Spleen (tissue), 11 donors: Measurements from ENCODE around the gene OR8B4. TPM values are rescaled to one million over a fixed set of nuclear protein-coding genes. Genes with fewer than 3 reads are reported as not detected.

Source experiments
- DNase-seq: peaks from one replicate; pipeline ENCODE4 v3.0.0-alpha.2; 2020
- H3K27ac ChIP-seq, 8 donors: fragments of 200-600 bp; sonication (generic) in 7 of 8; 1 replicate in 4 of 8; 2 replicates in 4 of 8; pipeline versions ENCODE4 v1.5.0 to v1.8.0; 2016 to 2021; ENCODE audit warnings: inconsistent platforms in 4 of 8, mild to moderate bottlenecking in 4 of 8, moderate library complexity in 1 of 8
- H3K27me3 ChIP-seq, 7 donors: fragments of 200-600 bp; sonication (generic) in 6 of 7; replicated peaks in 1 of 7; 1 replicate in 4 of 7; 2 replicates in 3 of 7; pipeline versions ENCODE4 v1.5.0 to v1.8.0; 2016 to 2021; ENCODE audit warnings: inconsistent platforms in 3 of 7, mild to moderate bottlenecking in 1 of 7
- H3K36me3 ChIP-seq, 6 donors: fragments of 200-600 bp; sonication (generic) in 5 of 6; 1 replicate in 4 of 6; 2 replicates in 2 of 6; pipeline versions ENCODE4 v1.5.0 to v1.8.0; 2016 to 2021; ENCODE audit warnings: inconsistent platforms in 2 of 6
- H3K4me1 ChIP-seq, 6 donors: fragments of 200-600 bp; sonication (generic) in 5 of 6; 1 replicate in 3 of 6; 2 replicates in 3 of 6; pipeline versions ENCODE4 v1.5.0 to v1.8.0; 2016 to 2021; ENCODE audit warnings: inconsistent platforms in 3 of 6
- H3K4me3 ChIP-seq, 8 donors: fragments of 200-600 bp; sonication (generic) in 7 of 8; 1 replicate in 4 of 8; 2 replicates in 4 of 8; pipeline versions ENCODE4 v1.5.0 to v1.8.0; 2016 to 2021; ENCODE audit warnings: inconsistent platforms in 4 of 8, mild to moderate bottlenecking in 4 of 8, moderate library complexity in 2 of 8
- H3K9me3 ChIP-seq, 8 donors: fragments of 200-600 bp; sonication (generic) in 7 of 8; 1 replicate in 4 of 8; 2 replicates in 4 of 8; pipeline versions ENCODE4 v1.5.0 to v1.8.0; 2016 to 2021; ENCODE audit warnings: inconsistent platforms in 4 of 8
- POLR2A ChIP-seq, 3 donors: fragments of 450-650 bp; IDR thresholded peaks; one replicate each; pipeline ENCODE4 v1.5.1; 2017; ENCODE audit warnings: antibody characterized with exemption in 3 of 3, mild to moderate bottlenecking in 1 of 3
- POLR2AphosphoS5 ChIP-seq, 3 donors: sonication (generic); formaldehyde crosslinking; IDR thresholded peaks; one replicate each; pipeline ENCODE4 v1.5.1; 2017; ENCODE audit warnings: antibody characterized with exemption in 3 of 3
- WGBS, 5 donors: extraction: QIAGEN DNeasy Blood & Tissue Kit in 3 of 5; methylation state at CpG; one replicate each; pipeline versions ENCODE4 v1.1.5 to v1.1.7; 2013 to 2018; 5-methylcytosine and 5-hydroxymethylcytosine counted together
- intact Hi-C: fragments of 100-400 bp; cut with DNase I; formaldehyde crosslinking; loops from one replicate; pipeline ENCODE4 v1.15.0; 2023; ENCODE audit warnings: low total_unique reads
- polyA plus RNA-seq, 3 donors: library from polyadenylated mRNA; stranded (reverse); fragments of 200-250 nt; gene quantifications; one replicate each; pipeline ENCODE4 v1.2.1, GENCODE V29; 2013
- total RNA-seq, 7 donors: library from RNA; depleted of rRNA in 3 of 7; stranded (reverse); fragments of >200 nt in 3 of 7; fragmentation: NEBNext Ultra II Directional in 4 of 7; extraction: Animal tissue kit (Norgen Biotek cat#: 25700) in 4 of 7; gene quantifications; one replicate each; pipeline versions ENCODE4 v1.1.0 to v1.2.1, GENCODE V29; 2016 to 2021
- TF ChIP-seq, protein P1 (sequence below), 11 experiments: fragments of 200-600 bp in 7 of 11; fragments of 450-650 bp in 4 of 11; sonication (generic) in 4 of 11; IDR thresholded peaks in 8 of 11; conservative IDR thresholded peaks in 3 of 11; 1 replicate in 7 of 11; 2 replicates in 4 of 11; pipeline versions ENCODE4 v1.4.0 to v1.8.0; 2016 to 2021; ENCODE audit warnings: antibody characterized with exemption in 11 of 11, inconsistent platforms in 4 of 11, mild to moderate bottlenecking in 1 of 11
- donor health status: healthy with polysubstance abuse.
- donor health status: DM: no; HTN: no; CAD: no; lungs with moderate emphysema.
- donor health status: DM: no; HTN: no; CAD: no.
- donor health status: Bipolar disorder and iron deficiency.
- donor health status: healthy.
- donor health status: DM: no; HTN: no; CAD: no.
- donor health status: DM: yes; HTN: yes; CAD: no.

The OR8B4 gene
- total and polyA plus RNA-seq, 10 donors, result not detected

DNA sequence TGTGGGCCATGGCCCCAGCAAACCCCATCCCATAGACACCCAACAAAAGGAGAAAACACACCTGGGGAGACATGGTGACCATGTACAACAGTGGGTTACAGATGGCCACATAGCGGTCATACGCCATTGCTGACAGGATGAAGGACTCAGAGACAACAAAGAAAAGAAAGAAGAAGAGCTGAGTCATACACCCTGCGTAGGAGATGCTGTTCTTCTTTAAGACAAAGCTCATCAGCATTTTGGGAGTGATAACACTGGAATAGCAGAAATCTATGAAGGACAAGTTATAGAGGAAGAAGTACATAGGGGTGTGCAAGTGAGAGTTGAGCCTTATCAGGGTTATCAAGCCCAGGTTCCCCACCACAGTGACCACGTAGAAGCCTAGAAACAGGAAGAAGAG lies 15.9 kb upstream of the OR8B4 start:
- H3K27ac ChIP-seq, result no peak overlapping the region
- TF ChIP-seq, protein P1, sequence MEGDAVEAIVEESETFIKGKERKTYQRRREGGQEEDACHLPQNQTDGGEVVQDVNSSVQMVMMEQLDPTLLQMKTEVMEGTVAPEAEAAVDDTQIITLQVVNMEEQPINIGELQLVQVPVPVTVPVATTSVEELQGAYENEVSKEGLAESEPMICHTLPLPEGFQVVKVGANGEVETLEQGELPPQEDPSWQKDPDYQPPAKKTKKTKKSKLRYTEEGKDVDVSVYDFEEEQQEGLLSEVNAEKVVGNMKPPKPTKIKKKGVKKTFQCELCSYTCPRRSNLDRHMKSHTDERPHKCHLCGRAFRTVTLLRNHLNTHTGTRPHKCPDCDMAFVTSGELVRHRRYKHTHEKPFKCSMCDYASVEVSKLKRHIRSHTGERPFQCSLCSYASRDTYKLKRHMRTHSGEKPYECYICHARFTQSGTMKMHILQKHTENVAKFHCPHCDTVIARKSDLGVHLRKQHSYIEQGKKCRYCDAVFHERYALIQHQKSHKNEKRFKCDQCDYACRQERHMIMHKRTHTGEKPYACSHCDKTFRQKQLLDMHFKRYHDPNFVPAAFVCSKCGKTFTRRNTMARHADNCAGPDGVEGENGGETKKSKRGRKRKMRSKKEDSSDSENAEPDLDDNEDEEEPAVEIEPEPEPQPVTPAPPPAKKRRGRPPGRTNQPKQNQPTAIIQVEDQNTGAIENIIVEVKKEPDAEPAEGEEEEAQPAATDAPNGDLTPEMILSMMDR (IDR thresholded peaks at IDR 0.05 in 8 of 11, conservative IDR thresholded peaks at IDR 0.05 in 3 of 11), result no peak
- TF ChIP-seq POLR2AphosphoS5 (IDR thresholded peaks at IDR 0.05) (no peak), POLR2A (IDR thresholded peaks at IDR 0.05) (no peak)
- H3K36me3 ChIP-seq, result no peaks in the 10 kb centered on the region
- H3K4me3 ChIP-seq, result no peak overlapping the region
- WGBS, 5 donors, result 69 to 75% (median 72%) methylated on average over 4 of the region's 4 CpGs
- DNase-seq, result no peak
- H3K4me1 ChIP-seq, result no peaks in the 10 kb centered on the region
- intact Hi-C loops, result no loop called here
- H3K27me3 ChIP-seq, result peaks cover 0 to 14% (median 0%) of the 10 kb centered on the region in 7 donors
- H3K9me3 ChIP-seq, result peaks cover 0 to 10% (median 0%) of the 10 kb centered on the region in 8 donors

DNA sequence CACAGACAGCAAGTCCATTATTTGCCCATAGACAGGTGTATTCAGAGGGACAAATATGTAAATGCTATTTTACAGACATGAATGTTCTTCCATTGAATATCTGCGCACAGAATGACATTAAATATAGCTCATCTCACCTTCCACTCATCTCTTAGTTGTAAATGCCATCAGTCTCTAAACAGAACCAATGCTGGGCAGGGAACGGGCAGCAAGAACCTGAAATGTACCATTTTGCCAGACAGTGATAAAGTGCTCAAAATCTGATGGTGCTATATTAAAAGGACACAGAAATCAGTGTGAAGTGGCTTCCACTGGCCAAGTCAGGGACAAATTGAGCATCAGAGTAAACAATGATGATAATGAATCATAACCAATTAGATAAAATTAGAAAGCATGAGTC lies 10.0 kb upstream of the OR8B4 start:
- H3K9me3 ChIP-seq, result peaks cover 0 to 19% (median 5%) of the 10 kb centered on the region in 8 donors
- H3K4me1 ChIP-seq, result no peaks in the 10 kb centered on the region
- no peak for DNase-seq
- TF ChIP-seq POLR2A (IDR thresholded peaks at IDR 0.05) (no peak), POLR2AphosphoS5 (IDR thresholded peaks at IDR 0.05) (no peak)
- TF ChIP-seq, protein P1 (IDR thresholded peaks at IDR 0.05 in 8 of 11, conservative IDR thresholded peaks at IDR 0.05 in 3 of 11), result no peak
- intact Hi-C loops, result no loop called here
- no peak overlapping the region for H3K27ac ChIP-seq
- peaks cover 0 to 8% (median 0%) of the 10 kb centered on the region in 7 donors for H3K27me3 ChIP-seq
- no peak overlapping the region for H3K4me3 ChIP-seq
- no peaks in the 10 kb centered on the region for H3K36me3 ChIP-seq
- WGBS, 5 donors, result 71 to 91% (median 82%) methylated on average over 2 of the region's 2 CpGs

DNA sequence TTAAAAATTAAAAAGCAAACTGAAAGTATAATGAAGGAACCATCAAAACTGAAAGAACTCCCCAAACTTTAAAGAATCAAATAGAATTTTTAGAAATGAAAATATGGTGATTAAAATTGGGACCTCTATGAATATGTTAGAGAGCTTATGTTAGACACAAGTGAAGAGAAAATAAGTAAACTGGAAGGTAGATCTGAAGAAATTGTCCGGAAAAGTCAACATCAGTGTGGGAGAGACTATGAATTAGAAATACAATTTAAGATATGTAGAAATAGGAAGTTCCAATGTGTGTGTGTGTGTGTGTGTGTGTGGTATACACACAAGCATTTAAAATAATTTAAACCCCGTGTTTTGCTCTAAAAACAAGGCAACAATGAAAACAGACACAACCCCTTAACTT lies 4.9 kb upstream of the OR8B4 start:
- WGBS, 5 donors, result 61 to 86% (median 75%) methylated on average over 2 of the region's 2 CpGs
- Histone ChIP-seq H3K27ac (no peak overlapping the region), H3K27me3 (no peaks in the 10 kb centered on the region), H3K36me3 (no peaks in the 10 kb centered on the region), H3K4me1 (no peaks in the 10 kb centered on the region), H3K4me3 (no peak overlapping the region), H3K9me3 (peaks cover 0 to 22% (median 13%) of the 10 kb centered on the region in 8 donors)
- intact Hi-C loops, result no loop called here
- DNase-seq, result no peak
- TF ChIP-seq, protein P1 (IDR thresholded peaks at IDR 0.05 in 8 of 11, conservative IDR thresholded peaks at IDR 0.05 in 3 of 11), result no peak
- TF ChIP-seq POLR2A (IDR thresholded peaks at IDR 0.05) (no peak), POLR2AphosphoS5 (IDR thresholded peaks at IDR 0.05) (no peak)

DNA sequence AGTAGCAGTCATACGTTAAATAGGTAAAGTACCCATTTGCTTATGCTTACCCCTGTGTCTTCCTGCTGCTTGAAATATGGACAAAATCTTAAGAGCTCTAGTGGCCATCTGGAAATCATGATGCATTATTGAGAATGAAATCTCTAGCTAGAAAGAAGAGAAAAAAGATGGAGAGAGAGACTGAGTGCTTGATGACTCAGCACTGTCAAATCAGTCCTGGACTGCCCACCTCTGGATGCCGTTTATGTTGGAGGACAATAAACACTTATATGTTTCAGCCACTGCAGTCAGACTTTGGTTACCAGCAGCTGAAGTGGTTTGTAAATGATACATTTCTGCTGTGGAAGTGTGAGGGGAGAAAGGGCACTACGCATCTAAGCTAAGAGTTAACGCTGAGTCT lies 3.6 kb downstream of the OR8B4 start:
- no peak for DNase-seq
- Histone ChIP-seq H3K4me1 (no peaks in the 10 kb centered on the region), H3K27me3 (peaks cover 0 to 14% (median 0%) of the 10 kb centered on the region in 7 donors), H3K27ac (no peak overlapping the region), H3K9me3 (no peaks in the 10 kb centered on the region), H3K4me3 (no peak overlapping the region), H3K36me3 (no peaks in the 10 kb centered on the region)
- intact Hi-C loops, result no loop called here
- TF ChIP-seq POLR2AphosphoS5 (IDR thresholded peaks at IDR 0.05) (no peak), POLR2A (IDR thresholded peaks at IDR 0.05) (no peak)
- TF ChIP-seq, protein P1 (IDR thresholded peaks at IDR 0.05 in 8 of 11, conservative IDR thresholded peaks at IDR 0.05 in 3 of 11), result no peak
- 67 to 74% (median 71%) methylated on average over 4 of the region's 4 CpGs for WGBS, 5 donors
